HG02970 (cell line): ENCODE data around the gene NUDT19.
"Not testable (repeated sequence)": the region's sequence is repeated elsewhere in the genome, so short reads cannot be mapped to it uniquely, and the experiment has no call there.

ENCODE experiments used
- ATAC-seq: cut with Tn5 transposase; IDR thresholded peaks from one replicate; pipeline ENCODE4 v1.9.1; 2021; ENCODE audit warnings: mild to moderate bottlenecking, moderate library complexity, moderate number of reproducible peaks; ENCODE audit not compliant: unreplicated experiment, low FRiP score

Gene NUDT19

GRCh38 chr19:32674931-32675719, 16.5 kb upstream of the NUDT19 start, which contains the start of gene ANKRD27:
Gene ANKRD27 (minus strand): TSS chr19:32675180. CDS start chr19:32659015, 16,165 bp downstream.
- ATAC-seq: peak; percentile 98

- ATAC-seq: no peak
Observed at GRCh38 chr19:32675720-32676185, 15.9 kb upstream of the NUDT19 start, which contains the start of gene RGS9BP. Gene RGS9BP (plus strand): TSS chr19:32675848. CDS start chr19:32676264, 416 bp downstream.

- ATAC-seq: no peak
Observed at GRCh38 chr19:32676186-32676894, 15.3 kb upstream of the NUDT19 start.

GRCh38 chr19:32676895-32677359, 14.7 kb upstream of the NUDT19 start:
- ATAC-seq: no peak

- ATAC-seq: no peak
Observed at GRCh38 chr19:32677657-32678056, 14.0 kb upstream of the NUDT19 start.

GRCh38 chr19:32680986-32681385, 10.6 kb upstream of the NUDT19 start:
- no peak for ATAC-seq

- ATAC-seq: no peak
Observed at GRCh38 chr19:32682317-32682716, 9.3 kb upstream of the NUDT19 start.

GRCh38 chr19:32686847-32687475, 4.7 kb upstream of the NUDT19 start:
- no peak for ATAC-seq

- no peak for ATAC-seq
Observed at GRCh38 chr19:32687681-32688080, 3.9 kb upstream of the NUDT19 start.

- ATAC-seq: no peak
Observed at GRCh38 chr19:32688311-32688710, 3.3 kb upstream of the NUDT19 start.

GRCh38 chr19:32691952-32692726, 518 bp downstream of the NUDT19 start:
- ATAC-seq: peak; percentile 53

- no peak for ATAC-seq
Observed at GRCh38 chr19:32692727-32693061, 1.1 kb downstream of the NUDT19 start.

- ATAC-seq: not testable (repeated sequence)
Observed at GRCh38 chr19:32693151-32694108, 1.8 kb downstream of the NUDT19 start.

GRCh38 chr19:32694316-32694715, 2.7 kb downstream of the NUDT19 start:
- ATAC-seq: not testable (repeated sequence)

- ATAC-seq: not testable (repeated sequence)
Observed at GRCh38 chr19:32694851-32695250, 3.2 kb downstream of the NUDT19 start.

GRCh38 chr19:32695506-32695905, 3.9 kb downstream of the NUDT19 start:
- not testable (repeated sequence) for ATAC-seq

GRCh38 chr19:32696771-32697170, 5.2 kb downstream of the NUDT19 start:
- ATAC-seq: not testable (repeated sequence)

- ATAC-seq: not testable (repeated sequence)
Observed at GRCh38 chr19:32700129-32700528, 8.5 kb downstream of the NUDT19 start.

- ATAC-seq: no peak
Observed at GRCh38 chr19:32702010-32702409, 10.4 kb downstream of the NUDT19 start.
